Central memory CD8-positive, alpha-beta T cell (primary cell): Measurements from ENCODE around the gene ECE1.
"Not testable (repeated sequence)": the region's sequence is repeated elsewhere in the genome, so short reads cannot be mapped to it uniquely, and the experiment has no call there.

Experiments
- ATAC-seq: fragments of 150-1000 bp; cut with Tn5 transposase; replicated peaks from 2 replicates; pipeline ENCODE4 v1.10.0; 2022; ENCODE audit warnings: mild to moderate bottlenecking, moderate FRiP score, moderate number of reproducible peaks; ENCODE audit not compliant: poor library complexity, severe bottlenecking; ENCODE audit errors: extremely low read depth
- DNase-seq, 2 donors: peaks; one replicate each; pipeline ENCODE4 v3.0.0; 2021; ENCODE audit warnings: low spot score in 2 of 2
- H3K27ac Mint-ChIP-seq: one replicate; pipeline ENCODE4 v1.8.0; 2022; ENCODE audit warnings: low read depth, mild to moderate bottlenecking, moderate library complexity, mixed read lengths
- H3K27me3 Mint-ChIP-seq: one replicate; pipeline ENCODE4 v1.8.0; 2022; ENCODE audit warnings: mixed read lengths
- H3K36me3 Mint-ChIP-seq: one replicate; pipeline ENCODE4 v1.8.0; 2022; ENCODE audit warnings: mild to moderate bottlenecking, moderate library complexity, mixed read lengths; ENCODE audit not compliant: insufficient read depth
- H3K4me1 Mint-ChIP-seq: one replicate; pipeline ENCODE4 v1.8.0; 2022; ENCODE audit warnings: mixed read lengths
- H3K4me3 Mint-ChIP-seq: one replicate; pipeline ENCODE4 v1.8.0; 2022; ENCODE audit warnings: mild to moderate bottlenecking, moderate library complexity, mixed read lengths
- H3K9me3 Mint-ChIP-seq: one replicate; pipeline ENCODE4 v1.8.0; 2022; ENCODE audit warnings: mixed read lengths

The ECE1 gene

DNA sequence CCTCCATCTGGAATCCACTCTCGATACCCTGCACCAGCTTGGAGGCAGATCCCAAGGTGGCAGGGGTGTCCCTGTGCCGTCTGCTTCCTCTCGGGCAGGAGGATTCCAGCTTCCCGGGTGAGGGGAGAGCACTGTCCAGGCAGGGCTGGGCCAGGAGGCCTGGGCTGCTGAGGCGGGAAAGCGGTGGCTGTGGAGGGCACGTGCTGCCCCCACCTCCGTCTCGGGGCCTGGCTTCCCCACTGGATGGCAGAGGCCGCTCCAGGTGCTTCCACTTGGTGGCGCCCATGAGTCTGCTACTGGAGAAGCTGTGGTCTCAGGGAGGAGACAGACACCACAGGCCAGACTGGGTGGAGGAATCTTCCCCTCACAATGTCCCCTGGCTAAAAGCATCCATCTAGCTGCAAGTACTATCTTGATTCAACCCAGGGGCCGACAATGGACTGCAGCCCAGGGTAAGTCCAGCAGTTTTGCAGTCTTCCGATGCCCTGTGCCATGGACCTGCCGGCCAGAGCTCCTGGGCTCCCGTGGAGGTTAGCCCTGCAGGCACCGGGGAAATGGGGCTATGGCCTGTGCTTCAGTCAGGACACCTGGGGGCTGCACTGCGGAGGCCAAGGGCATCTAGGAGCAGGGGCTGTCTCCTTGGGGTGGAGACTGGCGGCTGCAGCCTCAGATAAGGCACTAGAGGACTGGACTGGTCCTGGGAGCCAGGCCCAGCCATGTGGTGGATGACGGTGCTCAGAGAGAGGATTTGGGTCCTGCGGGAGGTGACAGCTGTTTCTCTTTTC lies 72.3 kb downstream of the ECE1 start:
- H3K4me1 Mint-ChIP-seq: no peaks in the 10 kb centered on the region
- H3K27ac Mint-ChIP-seq: no peak overlapping the region
- DNase-seq: no peak
- no peaks in the 10 kb centered on the region for H3K27me3 Mint-ChIP-seq
- ATAC-seq: no peak
- H3K9me3 Mint-ChIP-seq: no peaks in the 10 kb centered on the region
- H3K36me3 Mint-ChIP-seq: peaks cover 34% of the 10 kb centered on the region
- H3K4me3 Mint-ChIP-seq: no peak overlapping the region

- Mint-ChIP-seq H3K27ac (no peak overlapping the region), H3K9me3 (no peaks in the 10 kb centered on the region), H3K4me3 (no peak overlapping the region), H3K4me1 (no peaks in the 10 kb centered on the region), H3K27me3 (no peaks in the 10 kb centered on the region), H3K36me3 (peaks cover 29% of the 10 kb centered on the region)
- peak; percentile 40 to 51 for DNase-seq
- ATAC-seq: no peak
Observed at GRCh38 chr1:21216835-21217811, 73.1 kb downstream of the ECE1 start.

- DNase-seq (no peak), ATAC-seq (no peak)
- H3K4me1 Mint-ChIP-seq: no peaks in the 10 kb centered on the region
- H3K27ac Mint-ChIP-seq: no peak overlapping the region
- no peaks in the 10 kb centered on the region for H3K9me3 Mint-ChIP-seq
- no peak overlapping the region for H3K4me3 Mint-ChIP-seq
- no peaks in the 10 kb centered on the region for H3K27me3 Mint-ChIP-seq
- H3K36me3 Mint-ChIP-seq: peaks cover 5% of the 10 kb centered on the region
Observed at GRCh38 chr1:21212126-21212525, 78.1 kb downstream of the ECE1 start.

DNA sequence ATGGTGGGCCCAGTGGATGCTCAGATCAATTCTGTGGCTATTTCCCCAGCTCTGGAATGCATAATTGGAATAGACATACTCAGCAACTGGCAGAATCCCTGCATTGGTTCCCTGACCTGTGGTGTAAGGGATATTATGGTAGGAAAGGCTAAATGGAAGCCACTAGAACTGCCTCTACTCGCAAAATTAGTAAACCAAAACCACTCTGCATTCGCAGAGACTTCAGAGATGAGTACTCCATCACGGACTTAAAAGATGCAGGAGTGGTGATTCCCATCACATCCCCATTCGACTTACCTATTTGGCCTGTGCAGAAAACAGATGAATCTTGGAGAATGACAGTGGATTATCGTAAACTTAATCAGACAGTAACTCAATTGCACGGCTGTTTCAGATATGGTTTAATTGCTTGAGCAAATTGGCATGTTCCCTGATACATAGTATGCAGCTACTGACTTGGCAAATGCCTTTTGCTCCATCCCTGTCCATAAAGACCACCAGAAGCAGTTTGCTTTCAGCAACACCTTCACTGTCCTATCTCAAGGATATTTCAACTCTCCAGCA lies 82.0 kb downstream of the ECE1 start:
- H3K27me3 Mint-ChIP-seq, ATAC-seq, H3K27ac Mint-ChIP-seq, H3K4me1 Mint-ChIP-seq, DNase-seq, H3K36me3 Mint-ChIP-seq, H3K9me3 Mint-ChIP-seq, H3K4me3 Mint-ChIP-seq: not testable (repeated sequence)

GRCh38 chr1:21206117-21206516 lies 84.1 kb downstream of the ECE1 start:
- Mint-ChIP-seq H3K27ac (no peak overlapping the region), H3K36me3 (peaks cover 2% of the 10 kb centered on the region), H3K4me3 (no peak overlapping the region), H3K4me1 (no peaks in the 10 kb centered on the region), H3K9me3 (no peaks in the 10 kb centered on the region), H3K27me3 (no peaks in the 10 kb centered on the region)
- DNase-seq (no peak), ATAC-seq (no peak)

- DNase-seq: no peak
- H3K4me3 Mint-ChIP-seq: no peak overlapping the region
- no peak overlapping the region for H3K27ac Mint-ChIP-seq
- H3K9me3 Mint-ChIP-seq: no peaks in the 10 kb centered on the region
- no peaks in the 10 kb centered on the region for H3K4me1 Mint-ChIP-seq
- H3K27me3 Mint-ChIP-seq: no peaks in the 10 kb centered on the region
- no peak for ATAC-seq
- peaks cover 2% of the 10 kb centered on the region for H3K36me3 Mint-ChIP-seq
Observed at GRCh38 chr1:21205416-21205815, 84.8 kb downstream of the ECE1 start.

GRCh38 chr1:21201650-21202049 lies 88.6 kb downstream of the ECE1 start:
- no peak for ATAC-seq
- no peak overlapping the region for H3K4me3 Mint-ChIP-seq
- no peak for DNase-seq
- no peaks in the 10 kb centered on the region for H3K9me3 Mint-ChIP-seq
- peaks cover 4% of the 10 kb centered on the region for H3K27me3 Mint-ChIP-seq
- H3K36me3 Mint-ChIP-seq: no peaks in the 10 kb centered on the region
- H3K4me1 Mint-ChIP-seq: no peaks in the 10 kb centered on the region
- no peak overlapping the region for H3K27ac Mint-ChIP-seq

GRCh38 chr1:21201238-21201637 lies 89.0 kb downstream of the ECE1 start:
- ATAC-seq, H3K4me3 Mint-ChIP-seq, DNase-seq, H3K27me3 Mint-ChIP-seq, H3K9me3 Mint-ChIP-seq, H3K36me3 Mint-ChIP-seq, H3K27ac Mint-ChIP-seq, H3K4me1 Mint-ChIP-seq: not testable (repeated sequence)

DNA sequence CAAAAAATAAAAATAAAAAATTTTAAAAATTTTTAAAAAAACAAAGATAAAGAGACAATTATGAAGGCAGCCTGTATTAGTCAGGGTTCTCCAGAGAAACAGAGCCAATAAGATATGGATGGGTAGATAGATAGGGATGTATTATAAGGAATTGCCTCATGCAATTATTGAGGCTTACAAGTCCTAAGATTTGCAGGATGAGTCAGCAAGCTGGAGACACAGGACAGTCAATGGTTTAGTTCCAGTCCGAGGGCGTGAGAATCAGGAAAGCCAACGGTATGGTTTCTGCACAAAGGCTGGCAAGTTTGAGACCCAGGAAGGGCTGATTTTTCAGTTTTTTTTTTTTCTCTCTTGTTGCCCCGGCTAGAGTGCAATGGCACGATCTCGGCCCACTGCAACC lies 89.5 kb downstream of the ECE1 start:
- no peak overlapping the region for H3K4me3 Mint-ChIP-seq

DNA sequence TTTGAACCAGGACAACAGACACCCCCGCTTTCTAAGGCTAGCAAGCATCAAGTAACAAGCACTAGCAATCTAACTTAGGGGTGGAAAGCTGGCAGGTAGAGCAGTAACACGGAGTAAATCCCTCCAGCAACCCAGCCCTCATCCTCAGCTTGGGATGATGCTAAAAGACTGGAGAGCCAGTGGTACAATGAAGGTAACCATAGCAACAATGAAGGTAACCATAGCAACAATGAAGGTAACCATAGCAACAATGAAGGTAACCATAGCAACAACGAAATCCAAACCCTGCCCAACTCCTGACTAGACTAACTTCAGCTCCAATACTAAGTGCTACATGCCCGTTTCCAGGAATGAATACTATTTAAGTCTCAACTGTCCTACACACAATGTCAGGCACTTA lies 91.3 kb downstream of the ECE1 start:
- Mint-ChIP-seq H3K4me3 (no peak overlapping the region), H3K27ac (no peak overlapping the region), H3K4me1 (no peaks in the 10 kb centered on the region), H3K27me3 (peaks cover 10% of the 10 kb centered on the region), H3K36me3 (no peaks in the 10 kb centered on the region), H3K9me3 (no peaks in the 10 kb centered on the region)
- DNase-seq (no peak), ATAC-seq (no peak)

More for the DNA sequence above, 89.5 kb downstream of the ECE1 start:
- no peak for ATAC-seq
- no peaks in the 10 kb centered on the region for H3K4me1 Mint-ChIP-seq
- peaks cover 10% of the 10 kb centered on the region for H3K27me3 Mint-ChIP-seq
- no peaks in the 10 kb centered on the region for H3K9me3 Mint-ChIP-seq
- H3K27ac Mint-ChIP-seq: no peak overlapping the region
- no peak for DNase-seq
- no peaks in the 10 kb centered on the region for H3K36me3 Mint-ChIP-seq

DNA sequence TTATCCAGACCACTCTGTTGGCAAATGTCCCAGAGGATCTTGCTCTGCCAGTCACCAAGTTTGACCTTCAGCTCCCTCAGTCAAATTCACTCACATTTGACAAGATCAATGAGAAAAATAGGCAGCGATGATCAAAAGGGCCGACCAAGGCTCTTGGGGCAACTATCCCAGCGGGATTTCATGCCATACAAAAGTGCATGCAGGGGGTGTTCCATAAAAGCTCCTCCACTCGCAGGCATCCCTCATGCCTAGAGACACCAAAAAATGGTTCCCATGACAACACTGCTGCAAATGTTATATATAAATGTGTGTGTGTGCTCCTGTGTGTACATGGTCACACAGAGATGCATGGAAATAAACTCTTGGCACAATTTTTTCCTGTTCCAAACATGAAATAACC lies 97.4 kb downstream of the ECE1 start:
- DNase-seq: no peak
- H3K27ac Mint-ChIP-seq: peak overlapping the region; percentile 60
- no peak for ATAC-seq
- H3K4me1 Mint-ChIP-seq: peaks cover 23% of the 10 kb centered on the region
- H3K4me3 Mint-ChIP-seq: no peak overlapping the region
- peaks cover 10% of the 10 kb centered on the region for H3K27me3 Mint-ChIP-seq
- H3K9me3 Mint-ChIP-seq: no peaks in the 10 kb centered on the region
- H3K36me3 Mint-ChIP-seq: no peaks in the 10 kb centered on the region

DNA sequence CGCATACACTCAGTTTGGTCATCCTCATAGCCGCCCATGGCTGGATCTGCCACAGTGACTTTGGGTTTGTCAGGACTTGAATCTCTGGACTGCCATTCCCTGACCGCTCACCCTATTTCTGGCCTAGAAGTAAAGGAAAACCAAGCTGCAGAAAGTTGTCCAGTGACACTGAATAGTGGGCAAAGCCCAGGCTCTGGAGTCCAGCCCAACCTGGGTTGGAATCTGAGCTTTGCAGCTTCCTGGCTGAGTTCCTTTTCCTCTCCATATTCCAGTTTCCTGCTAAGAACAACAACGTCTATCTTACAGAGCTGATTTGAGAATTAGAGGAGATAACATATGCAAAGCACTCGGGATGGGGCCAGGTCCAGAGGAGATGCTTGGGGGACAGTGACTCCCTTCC lies 98.0 kb downstream of the ECE1 start:
- Mint-ChIP-seq H3K36me3 (no peaks in the 10 kb centered on the region), H3K27me3 (peaks cover 10% of the 10 kb centered on the region)
- ATAC-seq: no peak

More for the DNA sequence above, 98.0 kb downstream of the ECE1 start:
- H3K9me3 Mint-ChIP-seq: no peaks in the 10 kb centered on the region
- H3K4me3 Mint-ChIP-seq: no peak overlapping the region
- H3K27ac Mint-ChIP-seq: peak overlapping the region; percentile 60
- peaks cover 23% of the 10 kb centered on the region for H3K4me1 Mint-ChIP-seq
- no peak for DNase-seq
